ENCODE results near the gene PIK3CG. TPM values are rescaled to one million over a fixed set of nuclear protein-coding genes. Genes with fewer than 3 reads are reported as not detected.
A peak's percentile ranks its signal among the peaks of the same experiment; 100 is the strongest.

PIK3CG gene
- polyA plus RNA-seq, 2 donors = 0.09 to 0.22 TPM

DNA sequence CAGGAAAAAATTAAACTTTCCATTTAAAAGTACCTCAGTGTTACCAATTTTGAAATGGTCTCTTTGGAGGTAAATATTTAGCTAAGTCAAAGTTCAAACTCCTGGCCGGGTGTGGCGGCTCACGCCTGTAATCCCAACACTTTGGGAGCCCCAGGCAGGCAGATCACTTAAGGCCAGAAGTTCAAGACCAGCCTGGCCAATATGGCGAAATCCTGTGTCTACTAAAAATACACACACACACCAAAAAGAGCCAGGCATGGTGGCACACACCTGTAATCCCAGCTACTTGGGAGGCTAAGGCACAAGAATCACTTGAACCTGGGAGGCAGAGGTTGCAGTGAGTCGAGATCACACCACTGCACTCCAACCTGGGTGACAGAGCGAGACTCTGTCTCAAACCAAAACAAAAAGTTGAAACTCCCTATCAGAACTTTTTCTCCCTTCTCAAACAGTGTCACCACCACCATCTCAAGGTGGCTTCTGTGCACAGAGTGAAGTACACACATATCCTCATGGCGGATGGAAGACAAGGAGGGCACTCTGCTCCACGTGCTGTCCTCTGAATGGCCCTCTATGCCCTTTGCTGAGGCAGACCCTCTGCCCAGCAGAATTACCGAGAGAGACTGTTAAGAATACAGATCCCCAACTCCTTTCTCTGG is 11.7 kb upstream of the PIK3CG start:
- Histone ChIP-seq H3K27ac (ENCODE audit: low read depth in 2 of 2, low read length in 1 of 2) (no peak overlapping the region), H3K4me3 (ENCODE audit: low read depth in 1 of 2, low read length in 2 of 2) (no peak overlapping the region), H3K36me3 (ENCODE audit: control insufficient read depth in 2 of 2, insufficient read depth in 2 of 2, low read length in 1 of 2) (no peaks in the 10 kb centered on the region), H3K4me1 (ENCODE audit: control insufficient read depth in 2 of 2, insufficient read depth in 2 of 2, low read length in 1 of 2) (no peaks in the 10 kb centered on the region), H3K9me3 (ENCODE audit: control insufficient read depth in 2 of 2, insufficient read depth in 1 of 2, low read depth in 1 of 2, low read length in 1 of 2) (peaks cover 0 to 8% of the 10 kb centered on the region in 2 donors), H3K27me3 (ENCODE audit: control insufficient read depth in 1 of 2, insufficient read depth in 2 of 2, low read length in 2 of 2) (no peaks in the 10 kb centered on the region)
- 85 to 86% methylated on average over 9 of the region's 9 CpGs for WGBS, 2 donors

DNA sequence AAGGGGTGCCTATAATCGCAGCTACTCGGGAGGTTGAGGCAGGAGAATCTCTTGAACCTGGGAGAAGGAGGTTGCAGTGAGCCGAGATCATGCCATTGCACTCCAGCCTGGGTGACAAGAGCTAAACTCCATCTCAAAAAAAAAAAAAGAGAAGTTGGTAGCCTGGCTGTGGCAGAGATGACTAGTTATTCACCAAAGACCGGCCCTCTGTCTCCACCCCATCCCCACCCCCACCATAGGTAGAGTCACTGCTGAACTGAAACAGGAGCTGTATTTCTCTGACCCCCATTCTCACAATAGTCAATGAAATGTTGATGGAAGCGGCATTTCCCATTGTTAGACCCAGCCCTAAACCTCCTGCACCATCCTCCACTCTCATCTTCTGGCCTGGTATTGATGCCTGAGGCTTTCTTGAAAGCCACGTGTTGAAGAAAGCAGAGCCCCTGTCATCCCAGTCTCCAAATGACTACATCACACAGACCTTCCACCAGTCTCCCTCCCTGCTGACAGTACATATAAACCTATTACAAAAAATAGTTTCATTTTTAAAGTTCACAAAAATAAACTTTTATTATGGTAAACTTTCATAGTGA is 9.4 kb upstream of the PIK3CG start:
- Histone ChIP-seq H3K27ac (ENCODE audit: low read depth in 2 of 2, low read length in 1 of 2) (no peak overlapping the region), H3K4me3 (ENCODE audit: low read depth in 1 of 2, low read length in 2 of 2) (no peak overlapping the region), H3K9me3 (ENCODE audit: control insufficient read depth in 2 of 2, insufficient read depth in 1 of 2, low read depth in 1 of 2, low read length in 1 of 2) (peaks cover 0 to 8% of the 10 kb centered on the region in 2 donors), H3K36me3 (ENCODE audit: control insufficient read depth in 2 of 2, insufficient read depth in 2 of 2, low read length in 1 of 2) (no peaks in the 10 kb centered on the region), H3K4me1 (ENCODE audit: control insufficient read depth in 2 of 2, insufficient read depth in 2 of 2, low read length in 1 of 2) (peaks cover 2 to 3% of the 10 kb centered on the region in 2 donors), H3K27me3 (ENCODE audit: control insufficient read depth in 1 of 2, insufficient read depth in 2 of 2, low read length in 2 of 2) (no peaks in the 10 kb centered on the region)
- WGBS, 2 donors = 80 to 85% methylated on average over 6 of the region's 6 CpGs

DNA sequence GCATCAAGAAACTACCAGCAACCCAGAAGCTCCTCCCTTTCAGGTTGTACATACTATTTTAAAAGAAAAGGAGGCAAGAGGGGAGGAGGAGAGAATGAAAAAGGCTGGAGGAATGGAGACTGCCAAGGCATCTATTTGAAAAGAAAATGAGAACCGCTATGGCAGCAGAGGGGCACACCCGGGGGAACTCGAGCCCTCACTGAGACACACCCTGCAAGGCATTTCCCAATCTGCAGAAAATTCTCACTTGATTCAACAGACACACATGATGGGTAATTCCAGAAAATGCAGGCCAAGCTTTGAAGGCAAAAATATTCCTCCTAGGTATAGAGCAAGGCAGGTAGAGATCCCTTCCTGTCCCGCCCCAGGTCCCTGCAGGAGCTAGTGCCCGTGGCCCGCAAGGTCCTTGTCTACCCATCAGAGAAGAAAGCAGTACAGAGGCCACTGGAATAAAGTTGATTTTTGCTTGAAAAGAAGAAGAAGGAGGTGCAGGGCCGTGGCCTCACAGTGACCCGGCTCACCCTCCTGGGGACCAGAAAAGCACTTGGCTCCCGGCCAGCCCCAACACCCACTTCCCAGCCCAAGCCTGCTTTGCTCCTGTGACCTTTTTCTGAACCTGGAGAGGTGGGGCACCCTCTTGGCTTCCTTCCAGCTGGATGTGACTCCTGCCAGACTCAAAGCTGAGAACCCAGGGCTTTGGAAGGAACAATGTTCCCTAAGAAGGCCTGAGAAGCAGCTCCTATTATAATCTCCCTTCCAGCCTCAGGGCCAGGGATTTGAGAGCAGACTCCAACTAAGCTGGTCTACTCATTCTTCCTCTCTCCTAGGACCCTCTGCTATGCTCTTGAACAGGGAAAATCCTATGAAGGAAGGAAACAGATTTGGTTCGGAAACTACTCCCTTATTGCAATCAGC is 6.2 kb upstream of the PIK3CG start:
- Histone ChIP-seq H3K36me3 (ENCODE audit: control insufficient read depth in 2 of 2, insufficient read depth in 2 of 2, low read length in 1 of 2) (no peaks in the 10 kb centered on the region), H3K4me1 (ENCODE audit: control insufficient read depth in 2 of 2, insufficient read depth in 2 of 2, low read length in 1 of 2) (peaks cover 2 to 3% of the 10 kb centered on the region in 2 donors), H3K27me3 (ENCODE audit: control insufficient read depth in 1 of 2, insufficient read depth in 2 of 2, low read length in 2 of 2) (no peaks in the 10 kb centered on the region), H3K4me3 (ENCODE audit: low read depth in 1 of 2, low read length in 2 of 2) (no peak overlapping the region), H3K27ac (ENCODE audit: low read depth in 2 of 2, low read length in 1 of 2) (no peak overlapping the region), H3K9me3 (ENCODE audit: control insufficient read depth in 2 of 2, insufficient read depth in 1 of 2, low read depth in 1 of 2, low read length in 1 of 2) (peaks cover 0 to 8% of the 10 kb centered on the region in 2 donors)
- 51 to 61% methylated on average over 10 of the region's 10 CpGs for WGBS, 2 donors

DNA sequence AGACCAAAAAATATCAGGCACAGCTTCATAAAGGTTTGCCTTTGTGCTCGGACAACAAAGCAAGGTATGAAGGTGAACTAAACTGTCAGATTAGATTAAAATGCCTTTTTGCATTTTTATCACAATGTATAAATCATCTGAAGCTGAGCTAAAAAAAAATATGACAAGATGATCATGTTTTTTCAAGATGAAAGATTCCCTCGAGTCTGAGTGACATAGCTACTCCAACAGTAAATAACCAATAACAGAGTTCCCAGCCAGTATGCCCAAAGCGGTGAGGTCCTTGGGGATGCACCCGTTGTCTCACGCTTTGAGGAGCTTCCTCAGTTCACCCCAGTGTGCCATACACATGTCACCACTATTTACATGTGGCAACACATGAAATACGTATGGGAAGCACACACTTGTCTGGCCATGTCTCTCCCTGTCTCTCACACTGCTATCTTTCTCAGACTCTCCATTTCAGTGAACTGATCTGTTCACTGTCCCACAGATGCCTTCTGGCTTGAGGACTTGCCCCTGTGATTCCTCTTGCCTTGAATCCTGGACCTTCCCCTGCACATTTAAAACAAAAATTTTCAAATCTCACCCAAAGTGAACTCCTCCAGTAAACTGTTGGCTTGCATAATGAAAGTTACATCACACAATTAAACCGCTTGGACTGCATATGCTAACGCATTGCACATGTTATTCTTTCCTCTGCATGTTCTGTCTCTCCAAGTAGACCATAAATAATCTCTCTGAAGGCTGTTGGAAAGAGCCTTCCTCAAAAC is 2.6 kb upstream of the PIK3CG start:
- Histone ChIP-seq H3K27me3 (ENCODE audit: control insufficient read depth in 1 of 2, insufficient read depth in 2 of 2, low read length in 2 of 2) (no peaks in the 10 kb centered on the region), H3K4me3 (ENCODE audit: low read depth in 1 of 2, low read length in 2 of 2) (no peak overlapping the region), H3K4me1 (ENCODE audit: control insufficient read depth in 2 of 2, insufficient read depth in 2 of 2, low read length in 1 of 2) (peaks cover 2 to 3% of the 10 kb centered on the region in 2 donors), H3K9me3 (ENCODE audit: control insufficient read depth in 2 of 2, insufficient read depth in 1 of 2, low read depth in 1 of 2, low read length in 1 of 2) (peaks cover 0 to 6% of the 10 kb centered on the region in 2 donors), H3K27ac (ENCODE audit: low read depth in 2 of 2, low read length in 1 of 2) (no peak overlapping the region), H3K36me3 (ENCODE audit: control insufficient read depth in 2 of 2, insufficient read depth in 2 of 2, low read length in 1 of 2) (no peaks in the 10 kb centered on the region)
- 69 to 70% methylated on average over 8 of the region's 8 CpGs for WGBS, 2 donors

DNA sequence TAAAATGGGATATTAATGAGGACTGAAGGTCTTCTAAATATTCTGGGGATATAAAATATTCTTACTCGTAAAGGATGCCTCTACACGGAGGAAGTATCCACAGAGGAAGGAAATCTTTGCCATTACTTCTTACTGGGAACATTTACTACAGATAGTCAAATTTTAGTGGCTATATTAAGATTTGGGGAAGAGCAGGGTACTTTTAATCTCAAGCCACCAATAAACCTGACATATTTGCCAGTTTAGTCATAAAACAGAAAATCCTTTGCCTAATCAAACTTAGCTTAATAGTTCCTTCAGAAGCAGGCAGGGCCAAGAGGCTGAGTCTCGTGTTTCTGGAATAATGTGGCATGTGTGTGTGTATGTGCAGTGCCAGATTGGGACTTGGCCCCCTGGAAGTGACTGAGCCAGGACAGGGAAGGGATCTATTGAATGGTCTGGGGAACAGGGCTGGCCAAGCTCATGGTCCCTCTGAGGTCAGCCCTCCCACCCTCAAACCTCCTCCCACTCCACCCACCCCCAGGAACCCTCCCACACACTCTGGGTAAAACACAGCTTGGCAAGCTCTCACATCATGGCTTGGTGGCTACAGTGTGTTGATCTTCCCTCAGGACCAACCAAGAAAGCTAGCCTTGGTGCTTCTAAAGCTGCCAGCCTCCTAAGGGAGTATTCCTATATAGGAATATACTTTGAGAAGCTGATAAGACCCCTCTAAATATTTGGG is 1.6 kb upstream of the PIK3CG start:
- 63 to 65% methylated on average over 3 of the region's 3 CpGs for WGBS, 2 donors
- no peak overlapping the region for H3K4me3 ChIP-seq (ENCODE audit: low read depth in 1 of 2, low read length in 2 of 2)
- H3K36me3 ChIP-seq (ENCODE audit: control insufficient read depth in 2 of 2, insufficient read depth in 2 of 2, low read length in 1 of 2) = no peaks in the 10 kb centered on the region
- peaks cover 0 to 4% of the 10 kb centered on the region in 2 donors for H3K9me3 ChIP-seq (ENCODE audit: control insufficient read depth in 2 of 2, insufficient read depth in 1 of 2, low read depth in 1 of 2, low read length in 1 of 2)
- H3K27me3 ChIP-seq (ENCODE audit: control insufficient read depth in 1 of 2, insufficient read depth in 2 of 2, low read length in 2 of 2) = no peaks in the 10 kb centered on the region
- H3K27ac ChIP-seq (ENCODE audit: low read depth in 2 of 2, low read length in 1 of 2) = no peak overlapping the region
- peaks cover 3 to 4% of the 10 kb centered on the region in 2 donors for H3K4me1 ChIP-seq (ENCODE audit: control insufficient read depth in 2 of 2, insufficient read depth in 2 of 2, low read length in 1 of 2)

DNA sequence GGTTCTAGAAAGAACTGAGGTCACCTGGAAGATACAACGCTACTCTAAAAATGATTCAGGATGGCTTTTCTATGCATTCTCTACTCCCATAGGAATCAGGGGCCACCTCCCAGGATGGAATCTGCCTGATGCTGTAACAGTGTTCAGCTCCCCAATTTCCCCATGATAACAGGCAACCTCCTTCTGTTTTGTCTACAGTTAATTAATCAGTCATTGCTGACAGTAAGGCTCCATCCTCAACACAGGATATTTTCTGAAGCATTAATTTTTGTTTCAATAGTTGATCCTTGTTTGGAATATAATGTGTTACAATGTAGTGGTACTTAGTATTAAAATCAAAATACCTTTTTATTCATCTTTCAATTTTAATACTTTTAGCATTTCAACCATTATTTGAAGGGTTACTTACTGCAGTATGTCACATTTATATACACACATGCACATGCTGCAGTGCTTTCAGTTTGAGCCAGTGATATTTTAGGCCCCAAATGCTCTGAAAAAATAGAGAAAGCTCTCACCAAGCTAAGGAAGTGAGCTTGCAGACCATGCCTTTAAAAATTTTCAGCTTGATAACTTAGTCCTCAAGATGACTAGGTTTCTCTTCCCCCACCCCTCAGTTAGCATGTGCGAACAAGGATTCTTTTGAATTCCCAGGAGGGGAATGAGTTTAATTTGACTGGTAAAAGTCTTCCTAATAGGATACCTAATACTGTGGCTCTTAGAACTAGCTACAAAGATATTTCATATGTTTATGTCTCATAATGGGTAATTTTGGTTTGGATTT is 592 bp upstream of the PIK3CG start:
- 74 to 81% methylated on average over 2 of the region's 2 CpGs for WGBS, 2 donors
- Histone ChIP-seq H3K36me3 (ENCODE audit: control insufficient read depth in 2 of 2, insufficient read depth in 2 of 2, low read length in 1 of 2) (no peaks in the 10 kb centered on the region), H3K27me3 (ENCODE audit: control insufficient read depth in 1 of 2, insufficient read depth in 2 of 2, low read length in 2 of 2) (peaks cover 0 to 2% of the 10 kb centered on the region in 2 donors), H3K27ac (ENCODE audit: low read depth in 2 of 2, low read length in 1 of 2) (peak overlapping the region in 1 of 2 donors; percentile 22), H3K4me3 (ENCODE audit: low read depth in 1 of 2, low read length in 2 of 2) (no peak overlapping the region), H3K9me3 (ENCODE audit: control insufficient read depth in 2 of 2, insufficient read depth in 1 of 2, low read depth in 1 of 2, low read length in 1 of 2) (peaks cover 0 to 4% of the 10 kb centered on the region in 2 donors), H3K4me1 (ENCODE audit: control insufficient read depth in 2 of 2, insufficient read depth in 2 of 2, low read length in 1 of 2) (peaks cover 0 to 2% of the 10 kb centered on the region in 2 donors)

DNA sequence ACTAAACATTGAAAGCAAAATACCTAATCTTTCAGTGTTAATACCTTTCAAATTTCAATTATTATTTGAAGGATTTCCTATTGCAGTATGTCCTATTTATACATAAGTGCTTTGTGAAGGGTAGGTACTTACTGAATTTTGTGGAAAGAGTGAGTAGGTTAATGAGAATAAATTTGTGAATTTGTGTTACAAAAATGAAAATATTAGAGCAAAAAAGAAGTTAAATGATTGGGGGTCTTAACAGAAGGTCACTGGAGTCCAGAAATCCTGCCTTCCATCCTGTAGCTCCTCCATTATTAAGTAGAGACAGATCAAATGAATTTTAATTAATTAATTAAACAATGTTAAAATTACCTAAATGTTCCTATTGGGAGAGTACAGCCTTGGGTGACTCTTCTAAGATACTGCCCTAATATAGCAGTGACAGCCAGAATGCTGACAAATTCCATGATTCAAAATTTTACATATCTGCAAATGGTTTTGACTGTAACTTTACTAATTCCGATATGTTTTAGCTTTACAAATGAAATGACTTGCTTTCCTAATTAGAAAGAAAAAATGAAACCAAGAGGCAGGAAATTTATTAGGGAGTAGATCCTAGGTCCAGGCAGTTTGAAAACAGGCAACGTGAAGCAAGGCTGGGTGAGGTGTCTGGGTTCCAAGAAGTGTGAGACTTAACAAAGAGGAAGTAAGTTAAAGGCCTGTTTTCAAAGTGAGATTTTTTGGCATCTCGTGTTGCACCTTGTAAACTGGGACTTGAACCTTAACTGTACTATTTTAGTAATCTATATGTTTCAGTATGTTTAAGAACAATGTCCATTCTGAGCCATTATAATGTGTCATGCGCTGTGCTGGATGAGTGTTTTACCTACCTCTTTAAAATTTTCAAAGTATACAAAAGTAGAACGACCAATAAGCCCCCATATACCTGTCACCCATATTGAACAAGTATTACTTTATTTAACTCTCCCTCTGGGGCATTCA is 1.5 kb downstream of the PIK3CG start:
- Histone ChIP-seq H3K36me3 (ENCODE audit: control insufficient read depth in 2 of 2, insufficient read depth in 2 of 2, low read length in 1 of 2) (no peaks in the 10 kb centered on the region), H3K9me3 (ENCODE audit: control insufficient read depth in 2 of 2, insufficient read depth in 1 of 2, low read depth in 1 of 2, low read length in 1 of 2) (peaks cover 0 to 4% of the 10 kb centered on the region in 2 donors), H3K27ac (ENCODE audit: low read depth in 2 of 2, low read length in 1 of 2) (no peak overlapping the region), H3K4me3 (ENCODE audit: low read depth in 1 of 2, low read length in 2 of 2) (peak overlapping the region in 1 of 2 donors; percentile 15), H3K27me3 (ENCODE audit: control insufficient read depth in 1 of 2, insufficient read depth in 2 of 2, low read length in 2 of 2) (peaks cover 0 to 2% of the 10 kb centered on the region in 2 donors), H3K4me1 (ENCODE audit: control insufficient read depth in 2 of 2, insufficient read depth in 2 of 2, low read length in 1 of 2) (peaks cover 0 to 2% of the 10 kb centered on the region in 2 donors)
- 57 to 71% methylated on average over 5 of the region's 5 CpGs for WGBS, 2 donors
